ENCODE measurements around the gene ANKRD22.

- TF ChIP-seq PATZ1 (CRISPR knock-in tag; IDR thresholded peaks at IDR 0.05; ENCODE audit: borderline replicate concordance) (no peak), ARNTL (CRISPR knock-in tag; IDR thresholded peaks at IDR 0.05; ENCODE audit: borderline replicate concordance, low read depth) (no peak), BACH2 (CRISPR knock-in tag; IDR thresholded peaks at IDR 0.05; ENCODE audit: borderline replicate concordance) (no peak), ZNF8 (CRISPR knock-in tag; IDR thresholded peaks at IDR 0.05) (no peak), CSDC2 (CRISPR knock-in tag; IDR thresholded peaks at IDR 0.05) (no peak), ZC3H10 (CRISPR knock-in tag; IDR thresholded peaks at IDR 0.05) (no peak), ZNF70 (CRISPR knock-in tag; IDR thresholded peaks at IDR 0.05) (no peak), OSR1 (CRISPR knock-in tag; IDR thresholded peaks at IDR 0.05) (no peak), ZFP3 (CRISPR knock-in tag; IDR thresholded peaks at IDR 0.05) (no peak), TSHZ2 (CRISPR knock-in tag; IDR thresholded peaks at IDR 0.05) (no peak), TCF4 (CRISPR knock-in tag; IDR thresholded peaks at IDR 0.05; ENCODE audit: borderline replicate concordance) (no peak)
- TF ChIP-seq, protein P1, sequence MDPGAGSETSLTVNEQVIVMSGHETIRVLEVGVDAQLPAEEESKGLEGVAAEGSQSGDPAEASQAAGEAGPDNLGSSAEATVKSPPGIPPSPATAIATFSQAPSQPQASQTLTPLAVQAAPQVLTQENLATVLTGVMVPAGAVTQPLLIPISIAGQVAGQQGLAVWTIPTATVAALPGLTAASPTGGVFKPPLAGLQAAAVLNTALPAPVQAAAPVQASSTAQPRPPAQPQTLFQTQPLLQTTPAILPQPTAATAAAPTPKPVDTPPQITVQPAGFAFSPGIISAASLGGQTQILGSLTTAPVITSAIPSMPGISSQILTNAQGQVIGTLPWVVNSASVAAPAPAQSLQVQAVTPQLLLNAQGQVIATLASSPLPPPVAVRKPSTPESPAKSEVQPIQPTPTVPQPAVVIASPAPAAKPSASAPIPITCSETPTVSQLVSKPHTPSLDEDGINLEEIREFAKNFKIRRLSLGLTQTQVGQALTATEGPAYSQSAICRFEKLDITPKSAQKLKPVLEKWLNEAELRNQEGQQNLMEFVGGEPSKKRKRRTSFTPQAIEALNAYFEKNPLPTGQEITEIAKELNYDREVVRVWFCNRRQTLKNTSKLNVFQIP (CRISPR knock-in tag; IDR thresholded peaks at IDR 0.05; ENCODE audit: borderline replicate concordance, low read depth), result no peak
- TF ChIP-seq, protein P2, sequence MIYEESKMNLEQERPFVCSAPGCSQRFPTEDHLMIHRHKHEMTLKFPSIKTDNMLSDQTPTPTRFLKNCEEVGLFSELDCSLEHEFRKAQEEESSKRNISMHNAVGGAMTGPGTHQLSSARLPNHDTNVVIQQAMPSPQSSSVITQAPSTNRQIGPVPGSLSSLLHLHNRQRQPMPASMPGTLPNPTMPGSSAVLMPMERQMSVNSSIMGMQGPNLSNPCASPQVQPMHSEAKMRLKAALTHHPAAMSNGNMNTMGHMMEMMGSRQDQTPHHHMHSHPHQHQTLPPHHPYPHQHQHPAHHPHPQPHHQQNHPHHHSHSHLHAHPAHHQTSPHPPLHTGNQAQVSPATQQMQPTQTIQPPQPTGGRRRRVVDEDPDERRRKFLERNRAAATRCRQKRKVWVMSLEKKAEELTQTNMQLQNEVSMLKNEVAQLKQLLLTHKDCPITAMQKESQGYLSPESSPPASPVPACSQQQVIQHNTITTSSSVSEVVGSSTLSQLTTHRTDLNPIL (CRISPR knock-in tag; IDR thresholded peaks at IDR 0.05; ENCODE audit: low read depth), result no peak
These were observed 12.8 kb downstream of the ANKRD22 start for GRCh38 chr10:88838766-88839350.

Data from SK-N-SH treated with all-trans-retinoic acid at 6 μM for 48 hours (cell line).